SK-N-MC (cell line): ENCODE data around the gene ALG1L2.
"Not testable (repeated sequence)": the region's sequence is repeated elsewhere in the genome, so short reads cannot be mapped to it uniquely, and the experiment has no call there.

Experiments used
- EZH2 ChIP-seq: fragments of 200-600 bp; sonication (generic); IDR thresholded peaks from one replicate; pipeline ENCODE4 v1.6.1; 2017; ENCODE audit warnings: antibody characterized with exemption
- POLR2AphosphoS5 ChIP-seq: IDR thresholded peaks from 2 replicates; pipeline ENCODE4 v1.6.1; 2012; ENCODE audit warnings: mild to moderate bottlenecking, low read depth, low read length, borderline replicate concordance

- not testable (repeated sequence) for TF ChIP-seq POLR2AphosphoS5, EZH2
Observed at GRCh38 chr3:130058267-130058657, 23.4 kb upstream of the ALG1L2 start.
